Mammary epithelial cell (primary cell): ENCODE data around the gene MBP.

ENCODE experiments used
- CTCF ChIP-seq, 2 donors: IDR thresholded peaks in 1 of 2; conservative IDR thresholded peaks in 1 of 2; 2 replicates each; pipeline ENCODE4 v1.5.1; 2011 to 2012; ENCODE audit warnings: inconsistent platforms in 2 of 2, low read length in 2 of 2, mild to moderate bottlenecking in 2 of 2, control low read depth in 1 of 2, low read depth in 1 of 2; ENCODE audit not compliant: insufficient read depth in 1 of 2; ENCODE audit errors: extremely low read depth in 1 of 2
- EZH2 ChIP-seq: IDR thresholded peaks from 2 replicates; pipeline ENCODE4 v1.6.1; 2012; ENCODE audit warnings: low read length, inconsistent platforms, borderline replicate concordance

- TF ChIP-seq CTCF (conservative IDR thresholded peaks at IDR 0.05 in 1 of 2, IDR thresholded peaks at IDR 0.05 in 1 of 2; ENCODE audit: extremely low read depth in 1 of 2, insufficient read depth in 1 of 2, low read depth in 1 of 2, low read length in 2 of 2) (no peak), EZH2 (no peak)
Observed at GRCh38 chr18:76962851-76963250, 169.7 kb downstream of the MBP start.
